Activated T-cell treated with anti-CD3 and anti-CD28 coated beads, Interleukin-2, amount 50 U/mL, for 72 hours (primary cell): ENCODE results near the gene MCM10. TPM values are rescaled to one million over a fixed set of nuclear protein-coding genes. Genes with fewer than 3 reads are reported as not detected.

Source experiments
- ATAC-seq, 2 donors: fragments of 150-1000 bp; cut with Tn5 transposase; replicated peaks in 1 of 2; 2 replicates each; pipeline ENCODE4 v1.10.0; 2021; ENCODE audit warnings: moderate library complexity in 2 of 2, mild to moderate bottlenecking in 1 of 2
- DNase-seq, 2 donors: peaks; one replicate each; pipeline ENCODE4 v3.0.0; 2021 to 2022; ENCODE audit warnings: mixed read lengths in 1 of 2
- H3K27ac Mint-ChIP-seq: one replicate; pipeline ENCODE4 v1.8.0; 2022; ENCODE audit warnings: mild to moderate bottlenecking, moderate library complexity, mixed read lengths
- H3K27me3 Mint-ChIP-seq: one replicate; pipeline ENCODE4 v1.8.0; 2022; ENCODE audit warnings: low read depth, mixed read lengths
- H3K36me3 Mint-ChIP-seq, 2 donors: one replicate each; pipeline ENCODE4 v1.8.0; 2022; ENCODE audit warnings: mixed read lengths in 2 of 2, mild to moderate bottlenecking in 1 of 2; ENCODE audit not compliant: insufficient read depth in 2 of 2
- H3K4me1 Mint-ChIP-seq: one replicate; pipeline ENCODE4 v1.8.0; 2022; ENCODE audit warnings: low read depth, mixed read lengths
- H3K4me3 Mint-ChIP-seq, 2 donors: one replicate each; pipeline ENCODE4 v1.8.0; 2022; ENCODE audit warnings: mild to moderate bottlenecking in 2 of 2, mixed read lengths in 2 of 2, moderate library complexity in 2 of 2
- H3K9me3 Mint-ChIP-seq, 2 donors: one replicate each; pipeline ENCODE4 v1.8.0; 2022; ENCODE audit warnings: mixed read lengths in 2 of 2
- total RNA-seq, 2 donors: library from RNA; stranded (reverse); gene quantifications; one replicate each; pipeline ENCODE4 v1.2.3, GENCODE V29; 2022

The MCM10 gene
- total RNA-seq, 2 donors from 2014 or later: 30.6 to 53.2 TPM

- no peaks in the 10 kb centered on the region for H3K9me3 Mint-ChIP-seq
These were observed 21.1 kb downstream of the MCM10 start for GRCh38 chr10:13182424-13182823.

GRCh38 chr10:13183625-13184024 lies 22.3 kb downstream of the MCM10 start:
- Mint-ChIP-seq H3K27me3 (no peaks in the 10 kb centered on the region), H3K4me1 (peaks cover 3% of the 10 kb centered on the region), H3K9me3 (no peaks in the 10 kb centered on the region), H3K36me3 (peaks cover 19 to 52% of the 10 kb centered on the region in 2 donors), H3K27ac (no peak overlapping the region), H3K4me3 (no peak overlapping the region)
- DNase-seq: no peak
- no peak for ATAC-seq

More at GRCh38 chr10:13182424-13182823, 21.1 kb downstream of the MCM10 start:
- Mint-ChIP-seq H3K27me3 (no peaks in the 10 kb centered on the region), H3K4me3 (no peak overlapping the region), H3K4me1 (peaks cover 3% of the 10 kb centered on the region), H3K36me3 (peaks cover 20 to 55% of the 10 kb centered on the region in 2 donors), H3K27ac (no peak overlapping the region)
- ATAC-seq: no peak
- no peak for DNase-seq

DNA sequence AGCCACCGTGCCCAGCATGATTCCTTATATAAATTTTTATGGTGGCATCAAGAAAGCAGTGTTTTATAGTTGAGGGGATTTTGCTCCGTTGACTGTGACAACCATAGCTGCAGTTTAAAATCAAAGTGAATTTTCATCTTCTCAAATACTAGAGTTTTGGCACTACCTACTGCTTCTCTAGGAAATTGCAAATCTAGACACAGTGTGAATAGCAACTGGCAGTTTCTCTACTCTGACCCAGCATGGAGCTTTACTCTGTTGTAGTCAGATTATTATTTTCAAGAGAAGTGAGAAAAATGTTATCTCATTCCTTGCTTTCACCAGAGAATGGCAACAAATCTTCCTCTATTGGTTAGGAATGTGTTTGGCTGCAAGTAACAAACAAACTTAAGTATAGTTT lies 22.9 kb downstream of the MCM10 start:
- Mint-ChIP-seq H3K9me3 (no peaks in the 10 kb centered on the region), H3K4me1 (peaks cover 3% of the 10 kb centered on the region), H3K27me3 (no peaks in the 10 kb centered on the region), H3K4me3 (no peak overlapping the region), H3K36me3 (peaks cover 18 to 46% of the 10 kb centered on the region in 2 donors), H3K27ac (no peak overlapping the region)
- ATAC-seq: no peak
- DNase-seq: no peak

- Mint-ChIP-seq H3K36me3 (peaks cover 18 to 47% of the 10 kb centered on the region in 2 donors), H3K4me3 (no peak overlapping the region), H3K4me1 (peaks cover 3% of the 10 kb centered on the region), H3K27me3 (no peaks in the 10 kb centered on the region), H3K27ac (no peak overlapping the region), H3K9me3 (no peaks in the 10 kb centered on the region)
- ATAC-seq (no peak), DNase-seq (no peak)
These were observed 23.6 kb downstream of the MCM10 start for GRCh38 chr10:13184730-13185514.

GRCh38 chr10:13187135-13187534 lies 25.8 kb downstream of the MCM10 start:
- DNase-seq: no peak
- Mint-ChIP-seq H3K9me3 (no peaks in the 10 kb centered on the region), H3K36me3 (peaks cover 21 to 49% of the 10 kb centered on the region in 2 donors), H3K4me1 (no peaks in the 10 kb centered on the region), H3K4me3 (no peak overlapping the region), H3K27me3 (no peaks in the 10 kb centered on the region), H3K27ac (no peak overlapping the region)
- ATAC-seq: no peak

DNA sequence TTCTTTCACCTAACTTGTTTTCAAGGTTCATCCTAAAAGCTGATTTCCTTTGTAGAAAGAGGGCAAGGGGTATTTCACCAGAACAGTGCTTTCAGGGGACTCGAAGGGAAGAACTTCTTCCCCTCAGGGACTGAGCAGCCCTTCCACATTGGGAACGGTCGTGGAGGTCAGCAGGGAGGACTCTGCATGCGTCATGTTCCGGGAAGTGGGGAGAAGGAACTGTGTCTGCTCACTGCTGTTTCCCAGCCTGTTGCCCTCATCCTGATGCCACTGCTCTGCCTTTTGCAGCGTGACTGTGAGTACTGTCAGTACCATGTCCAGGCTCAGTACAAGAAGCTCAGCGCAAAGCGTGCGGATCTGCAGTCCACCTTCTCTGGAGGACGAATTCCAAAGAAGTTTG lies 27.2 kb downstream of the MCM10 start:
- H3K27ac Mint-ChIP-seq: no peak overlapping the region
- peaks cover 14 to 49% of the 10 kb centered on the region in 2 donors for H3K36me3 Mint-ChIP-seq

DNA sequence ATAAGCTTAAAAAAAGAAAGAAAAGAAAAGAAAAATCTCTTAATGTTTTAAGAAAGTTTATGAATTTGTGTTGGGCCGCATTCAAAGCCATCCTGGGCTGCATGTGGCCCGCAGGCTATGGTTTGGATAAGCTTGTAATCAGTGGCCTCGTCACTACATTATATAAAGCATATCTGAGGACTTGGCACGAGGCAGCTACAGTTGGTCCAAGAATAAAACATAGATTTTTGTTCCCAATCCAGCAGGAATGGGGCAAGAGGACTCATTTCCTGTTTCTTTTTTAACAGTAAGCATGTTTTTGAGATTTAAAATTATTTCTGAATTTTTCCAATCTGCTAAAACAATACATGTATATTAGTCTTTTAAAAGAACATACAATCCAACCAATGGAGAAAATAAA lies 28.6 kb downstream of the MCM10 start:
- no peak overlapping the region for H3K4me3 Mint-ChIP-seq
- no peaks in the 10 kb centered on the region for H3K27me3 Mint-ChIP-seq
- DNase-seq: no peak
- H3K4me1 Mint-ChIP-seq: no peaks in the 10 kb centered on the region
- H3K36me3 Mint-ChIP-seq: peaks cover 12 to 47% of the 10 kb centered on the region in 2 donors
- no peak for ATAC-seq
- no peaks in the 10 kb centered on the region for H3K9me3 Mint-ChIP-seq
- no peak overlapping the region for H3K27ac Mint-ChIP-seq

More for the DNA sequence above, 27.2 kb downstream of the MCM10 start:
- no peak for ATAC-seq
- Mint-ChIP-seq H3K4me3 (no peak overlapping the region), H3K9me3 (no peaks in the 10 kb centered on the region), H3K4me1 (no peaks in the 10 kb centered on the region), H3K27me3 (no peaks in the 10 kb centered on the region)
- DNase-seq: no peak

- Mint-ChIP-seq H3K36me3 (peaks cover 15 to 47% of the 10 kb centered on the region in 2 donors), H3K27ac (no peak overlapping the region)
These were observed 29.5 kb downstream of the MCM10 start for GRCh38 chr10:13190816-13191215.

GRCh38 chr10:13191362-13191761 lies 30.0 kb downstream of the MCM10 start:
- Mint-ChIP-seq H3K36me3 (peaks cover 11 to 46% of the 10 kb centered on the region in 2 donors), H3K4me1 (no peaks in the 10 kb centered on the region), H3K27me3 (no peaks in the 10 kb centered on the region), H3K27ac (no peak overlapping the region), H3K4me3 (no peak overlapping the region), H3K9me3 (no peaks in the 10 kb centered on the region)
- DNase-seq: no peak
- no peak for ATAC-seq

More at GRCh38 chr10:13190816-13191215, 29.5 kb downstream of the MCM10 start:
- H3K27me3 Mint-ChIP-seq: no peaks in the 10 kb centered on the region
- H3K4me1 Mint-ChIP-seq: no peaks in the 10 kb centered on the region
- H3K4me3 Mint-ChIP-seq: no peak overlapping the region
- H3K9me3 Mint-ChIP-seq: no peaks in the 10 kb centered on the region
- no peak for DNase-seq
- no peak for ATAC-seq

DNA sequence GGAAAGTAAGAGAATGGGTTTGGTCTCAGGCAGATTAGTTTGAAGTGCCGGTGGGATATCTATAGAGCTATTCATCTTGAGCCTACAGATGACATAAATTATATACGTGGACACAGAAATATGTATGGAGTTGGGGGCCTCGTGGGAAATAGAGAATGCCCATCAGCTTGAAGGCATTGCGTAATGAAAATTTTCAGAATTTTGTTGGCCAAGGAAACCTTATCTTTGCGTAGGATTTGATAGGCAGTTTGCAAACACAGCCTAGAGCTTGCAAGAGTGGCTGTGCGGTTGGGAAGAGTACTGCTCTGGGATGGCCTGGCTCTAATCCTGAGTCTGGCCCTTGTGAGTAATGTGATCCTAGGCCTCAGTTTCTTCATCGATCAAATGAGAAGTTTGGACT lies 32.3 kb downstream of the MCM10 start:
- Mint-ChIP-seq H3K4me1 (no peaks in the 10 kb centered on the region), H3K4me3 (no peak overlapping the region), H3K36me3 (peaks cover 6 to 56% of the 10 kb centered on the region in 2 donors), H3K9me3 (no peaks in the 10 kb centered on the region), H3K27me3 (no peaks in the 10 kb centered on the region), H3K27ac (no peak overlapping the region)
- DNase-seq (no peak), ATAC-seq (no peak)

GRCh38 chr10:13195016-13195415 lies 33.7 kb downstream of the MCM10 start:
- Mint-ChIP-seq H3K4me1 (no peaks in the 10 kb centered on the region), H3K36me3 (peaks cover 6 to 58% of the 10 kb centered on the region in 2 donors), H3K27ac (no peak overlapping the region), H3K27me3 (no peaks in the 10 kb centered on the region), H3K4me3 (no peak overlapping the region), H3K9me3 (no peaks in the 10 kb centered on the region)
- no peak for DNase-seq
- no peak for ATAC-seq

GRCh38 chr10:13201132-13201531 lies 39.8 kb downstream of the MCM10 start:
- Mint-ChIP-seq H3K36me3 (peaks cover 8 to 51% of the 10 kb centered on the region in 2 donors), H3K4me1 (no peaks in the 10 kb centered on the region), H3K27ac (no peak overlapping the region), H3K9me3 (no peaks in the 10 kb centered on the region), H3K4me3 (no peak overlapping the region), H3K27me3 (no peaks in the 10 kb centered on the region)
- no peak for ATAC-seq
- DNase-seq: no peak

GRCh38 chr10:13206091-13206490 lies 44.7 kb downstream of the MCM10 start:
- no peak for DNase-seq
- H3K4me3 Mint-ChIP-seq: no peak overlapping the region
- no peaks in the 10 kb centered on the region for H3K4me1 Mint-ChIP-seq
- H3K27ac Mint-ChIP-seq: no peak overlapping the region
- no peaks in the 10 kb centered on the region for H3K9me3 Mint-ChIP-seq
- no peak for ATAC-seq
- peaks cover 13 to 34% of the 10 kb centered on the region in 2 donors for H3K36me3 Mint-ChIP-seq
- no peaks in the 10 kb centered on the region for H3K27me3 Mint-ChIP-seq
